ENCODE results near the gene FYB1. TPM values are rescaled to one million over a fixed set of nuclear protein-coding genes. Genes with fewer than 3 reads are reported as not detected.

Gene FYB1
- total RNA-seq, 1 donor from 2014 or later, result 0.11 TPM

- Histone ChIP-seq H3K4me3 (ENCODE audit: insufficient read depth, low read depth, low read length) (no peak overlapping the region), H3K4me2 (ENCODE audit: low read length) (no peak overlapping the region), H3K9ac (ENCODE audit: low read length) (no peak overlapping the region), H3K27ac (ENCODE audit: low read depth, low read length) (no peak overlapping the region), H3K4me1 (ENCODE audit: insufficient read depth, low read length) (peaks cover 3% of the 10 kb centered on the region), H3K27me3 (ENCODE audit: insufficient read depth, low read length) (no peaks in the 10 kb centered on the region), H4K20me1 (ENCODE audit: insufficient read depth, low read length) (no peaks in the 10 kb centered on the region), H2AFZ (ENCODE audit: low read depth, low read length) (no peak overlapping the region), H3K36me3 (ENCODE audit: insufficient read depth, low read length) (no peaks in the 10 kb centered on the region), H3K9me3 (ENCODE audit: insufficient read depth, low read depth, low read length) (no peaks in the 10 kb centered on the region), H3K79me2 (ENCODE audit: insufficient read depth, low read length) (no peaks in the 10 kb centered on the region)
- TF ChIP-seq EZH2 (IDR thresholded peaks at IDR 0.05; ENCODE audit: insufficient read depth, low read length), result no peak
- TF ChIP-seq, protein P1, sequence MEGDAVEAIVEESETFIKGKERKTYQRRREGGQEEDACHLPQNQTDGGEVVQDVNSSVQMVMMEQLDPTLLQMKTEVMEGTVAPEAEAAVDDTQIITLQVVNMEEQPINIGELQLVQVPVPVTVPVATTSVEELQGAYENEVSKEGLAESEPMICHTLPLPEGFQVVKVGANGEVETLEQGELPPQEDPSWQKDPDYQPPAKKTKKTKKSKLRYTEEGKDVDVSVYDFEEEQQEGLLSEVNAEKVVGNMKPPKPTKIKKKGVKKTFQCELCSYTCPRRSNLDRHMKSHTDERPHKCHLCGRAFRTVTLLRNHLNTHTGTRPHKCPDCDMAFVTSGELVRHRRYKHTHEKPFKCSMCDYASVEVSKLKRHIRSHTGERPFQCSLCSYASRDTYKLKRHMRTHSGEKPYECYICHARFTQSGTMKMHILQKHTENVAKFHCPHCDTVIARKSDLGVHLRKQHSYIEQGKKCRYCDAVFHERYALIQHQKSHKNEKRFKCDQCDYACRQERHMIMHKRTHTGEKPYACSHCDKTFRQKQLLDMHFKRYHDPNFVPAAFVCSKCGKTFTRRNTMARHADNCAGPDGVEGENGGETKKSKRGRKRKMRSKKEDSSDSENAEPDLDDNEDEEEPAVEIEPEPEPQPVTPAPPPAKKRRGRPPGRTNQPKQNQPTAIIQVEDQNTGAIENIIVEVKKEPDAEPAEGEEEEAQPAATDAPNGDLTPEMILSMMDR (IDR thresholded peaks at IDR 0.05; ENCODE audit: insufficient read depth, low read depth, low read length), result no peak
- FAIRE-seq (no peak), DNase-seq (ENCODE audit: low read depth) (no peak)
- H3K4me1 Mint-ChIP-seq (ENCODE audit: low read depth, unreplicated experiment), result peaks cover 10% of the 10 kb centered on the region
- no peaks in the 10 kb centered on the region for H3K9me3 Mint-ChIP-seq (ENCODE audit: unreplicated experiment)
- H3K27ac Mint-ChIP-seq (ENCODE audit: unreplicated experiment), result no peak overlapping the region
- no peak overlapping the region for H3K4me3 Mint-ChIP-seq (ENCODE audit: unreplicated experiment)
- no peaks in the 10 kb centered on the region for H3K36me3 Mint-ChIP-seq (ENCODE audit: low read depth, unreplicated experiment)
- H3K27me3 Mint-ChIP-seq (ENCODE audit: low read depth, unreplicated experiment), result no peaks in the 10 kb centered on the region
Measured at GRCh38 chr5:39257554-39257953, 38.2 kb upstream of the FYB1 start.

DNA sequence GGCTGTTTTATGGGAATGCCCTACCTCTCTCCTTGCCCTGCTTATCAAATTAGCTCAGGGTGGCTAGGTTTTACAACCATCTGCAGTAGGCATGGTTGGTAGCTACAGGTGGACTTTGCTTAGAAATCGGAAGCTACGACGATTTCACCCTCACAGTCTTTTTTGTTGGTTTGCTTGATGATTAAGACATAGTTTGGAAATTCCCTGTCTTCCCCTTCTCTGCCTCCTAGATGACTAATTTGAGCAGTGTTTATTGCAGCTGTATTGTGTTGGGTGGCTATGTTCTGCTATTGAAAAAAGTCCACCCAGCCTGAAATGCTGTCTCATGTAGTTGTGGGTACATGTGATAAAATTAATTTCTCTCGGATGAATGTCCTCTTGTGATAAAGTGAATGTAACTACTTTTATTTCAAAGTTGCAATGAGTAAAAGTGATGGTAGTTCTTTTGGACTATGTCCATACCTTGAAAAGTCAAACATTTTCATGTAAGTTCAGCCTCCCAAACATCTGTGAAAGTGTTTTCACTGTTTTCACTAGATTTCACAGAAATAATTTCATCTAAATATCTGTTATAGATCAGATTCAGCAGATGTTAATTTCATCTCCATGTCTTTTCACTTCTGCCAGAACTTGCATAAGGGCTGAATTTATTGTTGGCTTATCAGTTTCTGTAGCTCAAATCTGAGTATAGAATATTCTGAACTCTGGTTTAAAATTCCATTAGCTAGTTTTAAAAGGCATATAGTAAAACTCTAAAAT, 37.3 kb upstream of the FYB1 start:
- Histone ChIP-seq H3K36me3 (ENCODE audit: insufficient read depth, low read length) (no peaks in the 10 kb centered on the region), H3K9me3 (ENCODE audit: insufficient read depth, low read depth, low read length) (no peaks in the 10 kb centered on the region), H3K9ac (ENCODE audit: low read length) (no peak overlapping the region), H3K79me2 (ENCODE audit: insufficient read depth, low read length) (no peaks in the 10 kb centered on the region), H3K4me1 (ENCODE audit: insufficient read depth, low read length) (peaks cover 3% of the 10 kb centered on the region), H3K4me3 (ENCODE audit: insufficient read depth, low read depth, low read length) (no peak overlapping the region), H4K20me1 (ENCODE audit: insufficient read depth, low read length) (no peaks in the 10 kb centered on the region), H2AFZ (ENCODE audit: low read depth, low read length) (no peak overlapping the region), H3K4me2 (ENCODE audit: low read length) (peak overlapping the region; percentile 62), H3K27ac (ENCODE audit: low read depth, low read length) (no peak overlapping the region), H3K27me3 (ENCODE audit: insufficient read depth, low read length) (no peaks in the 10 kb centered on the region)
- no peaks in the 10 kb centered on the region for H3K36me3 Mint-ChIP-seq (ENCODE audit: low read depth, unreplicated experiment)
- no peaks in the 10 kb centered on the region for H3K9me3 Mint-ChIP-seq (ENCODE audit: unreplicated experiment)
- FAIRE-seq (no peak), DNase-seq (ENCODE audit: low read depth) (peak; percentile 72)
- H3K4me1 Mint-ChIP-seq (ENCODE audit: low read depth, unreplicated experiment), result peaks cover 10% of the 10 kb centered on the region
- H3K27ac Mint-ChIP-seq (ENCODE audit: unreplicated experiment), result no peak overlapping the region
- no peaks in the 10 kb centered on the region for H3K27me3 Mint-ChIP-seq (ENCODE audit: low read depth, unreplicated experiment)
- TF ChIP-seq EZH2 (IDR thresholded peaks at IDR 0.05; ENCODE audit: insufficient read depth, low read length), result no peak
- TF ChIP-seq, protein P1 (IDR thresholded peaks at IDR 0.05; ENCODE audit: insufficient read depth, low read depth, low read length), result no peak
- no peak overlapping the region for H3K4me3 Mint-ChIP-seq (ENCODE audit: unreplicated experiment)

GRCh38 chr5:39255406-39255805, 36.0 kb upstream of the FYB1 start:
- TF ChIP-seq, protein P1 (IDR thresholded peaks at IDR 0.05; ENCODE audit: insufficient read depth, low read depth, low read length), result no peak
- no peak for TF ChIP-seq EZH2 (IDR thresholded peaks at IDR 0.05; ENCODE audit: insufficient read depth, low read length)

More at GRCh38 chr5:39255406-39255805, 36.0 kb upstream of the FYB1 start:
- no peaks in the 10 kb centered on the region for H3K36me3 Mint-ChIP-seq (ENCODE audit: low read depth, unreplicated experiment)
- Histone ChIP-seq H3K4me3 (ENCODE audit: insufficient read depth, low read depth, low read length) (no peak overlapping the region), H3K4me2 (ENCODE audit: low read length) (no peak overlapping the region), H3K79me2 (ENCODE audit: insufficient read depth, low read length) (no peaks in the 10 kb centered on the region), H4K20me1 (ENCODE audit: insufficient read depth, low read length) (no peaks in the 10 kb centered on the region), H3K27me3 (ENCODE audit: insufficient read depth, low read length) (no peaks in the 10 kb centered on the region), H3K4me1 (ENCODE audit: insufficient read depth, low read length) (peaks cover 3% of the 10 kb centered on the region), H3K36me3 (ENCODE audit: insufficient read depth, low read length) (no peaks in the 10 kb centered on the region), H2AFZ (ENCODE audit: low read depth, low read length) (no peak overlapping the region), H3K27ac (ENCODE audit: low read depth, low read length) (no peak overlapping the region), H3K9me3 (ENCODE audit: insufficient read depth, low read depth, low read length) (no peaks in the 10 kb centered on the region), H3K9ac (ENCODE audit: low read length) (no peak overlapping the region)
- no peak overlapping the region for H3K27ac Mint-ChIP-seq (ENCODE audit: unreplicated experiment)
- H3K27me3 Mint-ChIP-seq (ENCODE audit: low read depth, unreplicated experiment), result no peaks in the 10 kb centered on the region
- H3K4me1 Mint-ChIP-seq (ENCODE audit: low read depth, unreplicated experiment), result peaks cover 10% of the 10 kb centered on the region
- DNase-seq (ENCODE audit: low read depth), result no peak
- peaks cover 2% of the 10 kb centered on the region for H3K9me3 Mint-ChIP-seq (ENCODE audit: unreplicated experiment)
- no peak for FAIRE-seq
- H3K4me3 Mint-ChIP-seq (ENCODE audit: unreplicated experiment), result no peak overlapping the region
